Endothelial cell (in vitro differentiated cells): ENCODE data around the gene PTPN12. TPM values are rescaled to one million over a fixed set of nuclear protein-coding genes. Genes with fewer than 3 reads are reported as not detected.

Source experiments
- DNase-seq: peaks from one replicate; pipeline ENCODE4 v3.0.0; 2021; ENCODE audit warnings: low spot score
- H3K27ac Mint-ChIP-seq: one replicate; pipeline ENCODE4 v1.8.0; 2021; ENCODE audit warnings: mixed read lengths, inconsistent platforms; ENCODE audit not compliant: unreplicated experiment
- H3K27me3 Mint-ChIP-seq: one replicate; pipeline ENCODE4 v1.8.0; 2021; ENCODE audit warnings: mild to moderate bottlenecking, moderate library complexity, mixed read lengths, inconsistent platforms; ENCODE audit not compliant: unreplicated experiment
- H3K36me3 Mint-ChIP-seq: one replicate; pipeline ENCODE4 v1.8.0; 2021; ENCODE audit warnings: mild to moderate bottlenecking, low read depth, mixed read lengths, inconsistent platforms; ENCODE audit not compliant: unreplicated experiment
- H3K4me1 Mint-ChIP-seq: one replicate; pipeline ENCODE4 v1.8.0; 2021; ENCODE audit warnings: mild to moderate bottlenecking, mixed read lengths, inconsistent platforms; ENCODE audit not compliant: unreplicated experiment
- H3K4me3 Mint-ChIP-seq: one replicate; pipeline ENCODE4 v1.8.0; 2021; ENCODE audit warnings: mild to moderate bottlenecking, mixed read lengths, inconsistent platforms; ENCODE audit not compliant: unreplicated experiment
- H3K9me3 Mint-ChIP-seq: one replicate; pipeline ENCODE4 v1.8.0; 2021; ENCODE audit warnings: mixed read lengths, inconsistent platforms; ENCODE audit not compliant: unreplicated experiment
- CTCF ChIP-seq: fragments of 200-600 bp; sonication (generic); IDR thresholded peaks from one replicate; pipeline ENCODE4 v1.5.0; 2021; ENCODE audit warnings: antibody characterized with exemption; ENCODE audit not compliant: unreplicated experiment
- total RNA-seq: library from RNA; stranded (reverse); fragmentation: NEBNext Ultra II Directional; extraction: Animal tissue kit (Norgen Biotek cat#: 25700); gene quantifications from one replicate; pipeline ENCODE4 v1.2.1, GENCODE V29; 2021; ENCODE audit not compliant: unreplicated experiment

Gene PTPN12
- total RNA-seq, 1 donor from 2014 or later, result 186 TPM

GRCh38 chr7:77674878-77675277 lies 137.8 kb downstream of the PTPN12 start:
- no peak for TF ChIP-seq CTCF
- Mint-ChIP-seq H3K36me3 (no peaks in the 10 kb centered on the region), H3K9me3 (no peaks in the 10 kb centered on the region), H3K27ac (no peak overlapping the region), H3K4me3 (no peak overlapping the region), H3K27me3 (no peaks in the 10 kb centered on the region), H3K4me1 (no peaks in the 10 kb centered on the region)
- no peak for DNase-seq

GRCh38 chr7:77679608-77680007 lies 142.5 kb downstream of the PTPN12 start:
- Mint-ChIP-seq H3K36me3 (no peaks in the 10 kb centered on the region), H3K4me1 (peaks cover 5% of the 10 kb centered on the region), H3K4me3 (no peak overlapping the region), H3K27me3 (peaks cover 1% of the 10 kb centered on the region), H3K9me3 (no peaks in the 10 kb centered on the region), H3K27ac (no peak overlapping the region)
- no peak for TF ChIP-seq CTCF
- no peak for DNase-seq

- peaks cover 12% of the 10 kb centered on the region for H3K4me1 Mint-ChIP-seq
- no peak for TF ChIP-seq CTCF
- no peak for DNase-seq
- H3K27ac Mint-ChIP-seq, result no peak overlapping the region
- no peaks in the 10 kb centered on the region for H3K9me3 Mint-ChIP-seq
- peaks cover 4% of the 10 kb centered on the region for H3K27me3 Mint-ChIP-seq
- H3K4me3 Mint-ChIP-seq, result no peak overlapping the region
- H3K36me3 Mint-ChIP-seq, result no peaks in the 10 kb centered on the region
Observed at GRCh38 chr7:77680266-77680665, 143.2 kb downstream of the PTPN12 start.

- H3K4me3 Mint-ChIP-seq, result peak overlapping the region; percentile 1
- peak; percentile 22 for DNase-seq
- H3K27me3 Mint-ChIP-seq, result peaks cover 4% of the 10 kb centered on the region
- peaks cover 16% of the 10 kb centered on the region for H3K4me1 Mint-ChIP-seq
- TF ChIP-seq CTCF, result no peak
- H3K36me3 Mint-ChIP-seq, result no peaks in the 10 kb centered on the region
- H3K27ac Mint-ChIP-seq, result peak overlapping the region; percentile 64
- H3K9me3 Mint-ChIP-seq, result no peaks in the 10 kb centered on the region
Observed at GRCh38 chr7:77684030-77684429, 146.9 kb downstream of the PTPN12 start.

- peaks cover 16% of the 10 kb centered on the region for H3K4me1 Mint-ChIP-seq
- no peak for DNase-seq
- H3K4me3 Mint-ChIP-seq, result no peak overlapping the region
- peak overlapping the region; percentile 81 for H3K27ac Mint-ChIP-seq
- no peaks in the 10 kb centered on the region for H3K36me3 Mint-ChIP-seq
- H3K9me3 Mint-ChIP-seq, result no peaks in the 10 kb centered on the region
- no peak for TF ChIP-seq CTCF
- peaks cover 4% of the 10 kb centered on the region for H3K27me3 Mint-ChIP-seq
Observed at GRCh38 chr7:77685233-77685632, 148.1 kb downstream of the PTPN12 start.
